Right cardiac atrium (tissue), 5 donors: ENCODE data around the gene POU2F1. TPM values are rescaled to one million over a fixed set of nuclear protein-coding genes. Genes with fewer than 3 reads are reported as not detected.
A peak's percentile ranks its signal among the peaks of the same experiment; 100 is the strongest.
"Not testable (repeated sequence)": the region's sequence is repeated elsewhere in the genome, so short reads cannot be mapped to it uniquely, and the experiment has no call there.

Source experiments
- ATAC-seq, 2 donors: fragments of 200-7000 bp; cut with Tn5 transposase; one replicate each; pipeline versions ENCODE4 v1.8.0 to v1.9.1; 2020; ENCODE audit warnings: moderate library complexity in 2 of 2, mild to moderate bottlenecking in 1 of 2
- DNase-seq, 3 donors: peaks; one replicate each; pipeline ENCODE4 v3.0.0-alpha.2; 2020
- H3K27ac ChIP-seq: one replicate; pipeline ENCODE4 v1.5.1; 2013; ENCODE audit warnings: mild to moderate bottlenecking, low read length, control low read depth, moderate library complexity
- H3K27me3 ChIP-seq: one replicate; pipeline ENCODE4 v1.6.1; 2013; ENCODE audit not compliant: control insufficient read depth, insufficient read depth
- H3K4me1 ChIP-seq: one replicate; pipeline ENCODE4 v1.6.1; 2013; ENCODE audit warnings: low read length; ENCODE audit not compliant: control insufficient read depth, insufficient read depth
- H3K4me3 ChIP-seq: one replicate; pipeline ENCODE4 v1.5.1; 2013; ENCODE audit warnings: low read length, control low read depth
- H3K9me3 ChIP-seq: one replicate; pipeline ENCODE4 v1.6.1; 2013; ENCODE audit warnings: low read length; ENCODE audit not compliant: control insufficient read depth
- WGBS: extraction: QIAGEN DNeasy Blood & Tissue Kit; methylation state at CpG from one replicate; pipeline ENCODE4 v1.1.7; 2013; 5-methylcytosine and 5-hydroxymethylcytosine counted together
- intact Hi-C, 4 donors: fragments of 100-400 bp; cut with DNase I; formaldehyde crosslinking; loops; one replicate each; pipeline versions ENCODE4 v1.11.0 to v1.14.0; 2022 to 2023
- polyA plus RNA-seq: library from polyadenylated mRNA; stranded (reverse); fragments of 200-250 nt; gene quantifications from one replicate; pipeline ENCODE4 v1.2.3, GENCODE V29; 2013
- total RNA-seq, 4 donors: library from RNA; stranded (reverse); fragmentation: NEBNext Ultra II Directional; extraction: Animal tissue kit (Norgen Biotek cat#: 25700); gene quantifications; one replicate each; pipeline ENCODE4 v1.2.1, GENCODE V29; 2021
- donor health status: healthy with polysubstance abuse.
- donor health status: DM: no; HTN: yes; CAD: no.
- donor health status: DM: no; HTN: no; CAD: no.
- donor health status: DM: no; HTN: yes; CAD: no; lungs with severe emphysema.
- donor health status: DM: yes; HTN: yes; CAD: no.

The POU2F1 gene
- total and polyA plus RNA-seq, 5 donors = 3.2 to 12.5 (median 9.6) TPM

GRCh38 chr1:167317463-167317862 is 96.8 kb downstream of the POU2F1 start:
- ATAC-seq = no peak
- intact Hi-C loops = no loop called here
- DNase-seq = no peak
- H3K9me3 ChIP-seq = peaks cover 2% of the 10 kb centered on the region
- 92% methylated on average over 3 of the region's 3 CpGs for WGBS
- H3K27ac ChIP-seq = no peak overlapping the region
- no peaks in the 10 kb centered on the region for H3K27me3 ChIP-seq
- no peak overlapping the region for H3K4me3 ChIP-seq
- no peaks in the 10 kb centered on the region for H3K4me1 ChIP-seq

DNA sequence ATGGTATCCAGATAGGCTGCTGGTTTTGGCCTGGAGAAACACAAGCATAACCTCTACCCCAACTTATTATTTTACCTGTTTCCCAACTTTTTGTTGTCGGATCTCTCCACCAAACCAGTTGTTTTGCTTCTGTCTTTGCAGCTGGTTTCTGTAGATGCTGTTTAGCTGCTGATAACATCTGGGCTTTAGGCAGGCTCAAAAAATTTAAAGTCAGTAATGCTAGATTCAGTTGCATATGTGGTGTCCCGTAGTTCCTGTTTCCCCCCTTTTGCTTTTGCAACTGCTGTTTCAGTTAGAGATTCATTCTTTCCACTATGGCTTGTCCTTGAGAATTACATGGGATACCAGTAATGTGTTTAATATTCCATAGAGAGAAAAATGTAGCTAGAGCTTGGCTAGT is 98.5 kb downstream of the POU2F1 start:
- ATAC-seq, intact Hi-C loops, H3K27ac ChIP-seq, DNase-seq, H3K4me1 ChIP-seq, H3K4me3 ChIP-seq, H3K9me3 ChIP-seq, H3K27me3 ChIP-seq: not testable (repeated sequence)
- WGBS = 98% methylated on average over 2 of the region's 2 CpGs

- Histone ChIP-seq H3K4me3 (no peak overlapping the region), H3K27me3 (no peaks in the 10 kb centered on the region), H3K9me3 (peaks cover 9% of the 10 kb centered on the region), H3K4me1 (no peaks in the 10 kb centered on the region), H3K27ac (no peak overlapping the region)
- no peak for DNase-seq
- WGBS = over 99% methylated on average over 8 of the region's 8 CpGs
- ATAC-seq = no peak
- intact Hi-C loops = no loop called here
These were observed 101.8 kb downstream of the POU2F1 start for GRCh38 chr1:167322483-167322882.

- H3K4me3 ChIP-seq = no peak overlapping the region
- no peak overlapping the region for H3K27ac ChIP-seq
- peaks cover 9% of the 10 kb centered on the region for H3K9me3 ChIP-seq
- 96% methylated on average over 1 of the region's 1 CpG for WGBS
- intact Hi-C loops = no loop called here
- ATAC-seq (no peak), DNase-seq (no peak)
- no peaks in the 10 kb centered on the region for H3K4me1 ChIP-seq
- H3K27me3 ChIP-seq = no peaks in the 10 kb centered on the region
These were observed 104.5 kb downstream of the POU2F1 start for GRCh38 chr1:167325151-167325550.

DNA sequence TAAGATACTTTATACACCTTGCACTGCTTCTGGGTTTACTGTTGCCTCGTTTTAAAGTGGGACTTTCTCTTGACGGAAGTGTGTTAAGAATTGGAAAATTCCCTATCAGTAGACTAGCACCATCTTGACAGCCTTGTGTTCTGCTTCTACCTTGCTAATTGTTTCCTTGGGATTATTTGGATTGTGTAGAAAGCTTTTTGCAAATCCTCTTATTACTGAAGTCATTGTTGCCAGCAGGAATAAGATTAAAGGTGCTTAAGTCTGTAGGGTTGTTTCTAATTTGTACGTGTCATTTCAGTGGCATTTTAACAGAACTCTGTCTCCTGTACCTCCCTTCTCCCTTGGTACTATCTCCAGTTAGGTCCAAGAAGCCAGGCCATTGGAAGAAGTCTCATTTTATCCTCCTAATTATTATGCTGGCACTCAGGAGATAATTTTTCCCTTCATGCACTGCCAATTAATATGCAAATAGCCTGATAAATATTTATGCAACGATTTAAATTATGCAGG is 107.7 kb downstream of the POU2F1 start:
- DNase-seq (no peak), ATAC-seq (no peak)
- 66% methylated on average over 4 of the region's 4 CpGs for WGBS
- H3K27me3 ChIP-seq = no peaks in the 10 kb centered on the region
- no peak overlapping the region for H3K4me3 ChIP-seq
- no peak overlapping the region for H3K27ac ChIP-seq
- H3K9me3 ChIP-seq = peaks cover 2% of the 10 kb centered on the region
- H3K4me1 ChIP-seq = no peaks in the 10 kb centered on the region
- intact Hi-C loops = no loop called here

GRCh38 chr1:167328816-167329483 is 108.3 kb downstream of the POU2F1 start:
- no peak overlapping the region for H3K27ac ChIP-seq
- no peak overlapping the region for H3K4me3 ChIP-seq
- DNase-seq (peak in 1 of 3 donors; percentile 56), ATAC-seq (no peak)
- no peaks in the 10 kb centered on the region for H3K27me3 ChIP-seq
- H3K9me3 ChIP-seq = no peaks in the 10 kb centered on the region
- H3K4me1 ChIP-seq = no peaks in the 10 kb centered on the region
- intact Hi-C loops = no loop called here
- 66% methylated on average over 8 of the region's 8 CpGs for WGBS

DNA sequence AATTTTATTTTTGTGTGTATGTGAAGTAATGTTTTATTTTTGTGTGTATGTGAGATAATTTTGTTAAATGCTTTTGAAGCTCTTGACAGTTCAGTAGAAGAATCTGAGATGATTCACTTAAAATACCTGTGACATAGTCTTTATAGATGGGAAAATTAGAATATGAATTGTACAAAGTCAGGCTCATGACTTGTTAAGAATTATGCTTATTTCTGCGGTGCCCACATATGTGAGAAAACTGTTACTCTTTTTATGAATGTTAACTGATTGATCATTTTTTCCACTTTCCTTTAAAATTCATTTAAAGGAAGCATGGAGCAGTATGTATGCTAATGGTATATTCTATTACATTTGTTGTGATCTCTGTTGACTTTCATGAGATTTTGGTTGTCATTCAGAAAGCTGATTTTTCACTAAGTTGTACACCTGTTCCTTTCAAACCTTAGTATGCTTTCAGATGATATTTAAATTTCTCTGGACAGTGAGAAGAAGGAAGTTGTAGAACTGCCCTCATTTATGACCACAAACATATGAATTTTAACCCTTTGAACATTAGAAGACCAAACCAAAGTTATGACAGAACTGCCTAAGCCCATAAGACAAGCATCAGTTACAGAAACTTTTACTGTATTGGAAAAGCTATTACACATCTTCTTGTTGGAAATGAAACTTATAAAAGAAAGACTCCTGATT is 110.1 kb downstream of the POU2F1 start:
- DNase-seq (no peak), ATAC-seq (no peak)
- no peaks in the 10 kb centered on the region for H3K9me3 ChIP-seq
- no peaks in the 10 kb centered on the region for H3K27me3 ChIP-seq
- WGBS = 90% methylated on average over 1 of the region's 1 CpG
- H3K4me1 ChIP-seq = no peaks in the 10 kb centered on the region
- no peak overlapping the region for H3K27ac ChIP-seq
- no peak overlapping the region for H3K4me3 ChIP-seq
- intact Hi-C loops = no loop called here

- Histone ChIP-seq H3K27me3 (no peaks in the 10 kb centered on the region), H3K9me3 (no peaks in the 10 kb centered on the region), H3K27ac (no peak overlapping the region), H3K4me3 (no peak overlapping the region), H3K4me1 (no peaks in the 10 kb centered on the region)
- no peak for DNase-seq
- no peak for ATAC-seq
- 66% methylated on average over 2 of the region's 2 CpGs for WGBS
- intact Hi-C loops = no loop called here
These were observed 111.0 kb downstream of the POU2F1 start for GRCh38 chr1:167331650-167332049.

- intact Hi-C loops = no loop called here
- no peak overlapping the region for H3K4me3 ChIP-seq
- H3K9me3 ChIP-seq = no peaks in the 10 kb centered on the region
- WGBS = 39% methylated on average over 1 of the region's 1 CpG
- H3K4me1 ChIP-seq = no peaks in the 10 kb centered on the region
- no peak for ATAC-seq
- no peak for DNase-seq
- H3K27me3 ChIP-seq = no peaks in the 10 kb centered on the region
- H3K27ac ChIP-seq = no peak overlapping the region
These were observed 111.8 kb downstream of the POU2F1 start for GRCh38 chr1:167332503-167332902.

DNA sequence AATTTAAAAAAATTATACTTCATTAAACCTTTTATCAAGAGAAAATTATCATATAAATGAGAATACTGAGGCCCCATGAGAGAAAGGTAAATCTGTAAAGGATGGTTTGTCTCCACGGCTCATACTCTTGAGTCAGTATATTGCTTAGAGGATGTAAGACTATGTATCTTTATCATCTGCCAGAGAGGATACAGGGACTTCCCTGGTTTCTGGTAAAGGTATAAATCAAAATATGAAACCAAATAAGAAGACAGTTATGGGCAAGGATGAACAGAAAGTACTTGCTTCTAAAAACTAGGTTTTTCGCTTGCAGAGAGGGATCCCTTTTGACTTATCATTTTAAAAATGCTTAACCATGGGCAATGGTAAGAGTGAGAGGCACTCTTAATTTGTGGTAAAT is 112.4 kb downstream of the POU2F1 start:
- Histone ChIP-seq H3K27ac (no peak overlapping the region), H3K4me1 (no peaks in the 10 kb centered on the region), H3K27me3 (no peaks in the 10 kb centered on the region), H3K4me3 (no peak overlapping the region), H3K9me3 (no peaks in the 10 kb centered on the region)
- ATAC-seq (no peak), DNase-seq (no peak)
- WGBS = 96% methylated on average over 2 of the region's 2 CpGs
- intact Hi-C loops = no loop called here

DNA sequence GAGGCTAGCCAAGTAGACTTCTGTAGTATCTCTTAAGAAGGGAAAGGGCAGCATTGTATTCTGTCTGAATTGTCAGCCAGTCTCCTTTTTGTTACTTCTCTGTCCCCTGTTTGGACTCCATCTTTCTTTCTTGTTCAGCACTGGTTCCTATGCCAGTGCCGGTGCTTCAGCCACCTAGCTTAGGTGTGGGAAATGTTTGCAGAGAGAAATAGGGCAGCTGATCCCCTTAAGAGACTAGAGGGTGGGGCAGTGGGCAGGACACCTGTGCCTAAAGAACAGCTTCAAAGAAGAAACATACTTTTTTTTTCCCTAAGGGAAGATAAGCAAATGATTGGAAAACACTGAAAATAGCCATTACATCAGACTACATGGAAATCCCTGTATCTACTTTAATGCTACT is 113.0 kb downstream of the POU2F1 start:
- ATAC-seq (no peak), DNase-seq (no peak)
- Histone ChIP-seq H3K4me3 (no peak overlapping the region), H3K27me3 (no peaks in the 10 kb centered on the region), H3K4me1 (no peaks in the 10 kb centered on the region), H3K9me3 (no peaks in the 10 kb centered on the region), H3K27ac (no peak overlapping the region)
- intact Hi-C loops = no loop called here
- WGBS = 100% methylated on average over 1 of the region's 1 CpG
